NCI-H2227 treated with DMSO at 0.1 percent for 48 hours (cell line): ENCODE measurements around the gene ARPC3.
"Not testable (repeated sequence)": the region's sequence is repeated elsewhere in the genome, so short reads cannot be mapped to it uniquely, and the experiment has no call there.

Source experiments
- DNase-seq: peaks from one replicate; lab custom pipeline; 2025; lab: John Stamatoyannopoulos, UW

The ARPC3 gene

DNA sequence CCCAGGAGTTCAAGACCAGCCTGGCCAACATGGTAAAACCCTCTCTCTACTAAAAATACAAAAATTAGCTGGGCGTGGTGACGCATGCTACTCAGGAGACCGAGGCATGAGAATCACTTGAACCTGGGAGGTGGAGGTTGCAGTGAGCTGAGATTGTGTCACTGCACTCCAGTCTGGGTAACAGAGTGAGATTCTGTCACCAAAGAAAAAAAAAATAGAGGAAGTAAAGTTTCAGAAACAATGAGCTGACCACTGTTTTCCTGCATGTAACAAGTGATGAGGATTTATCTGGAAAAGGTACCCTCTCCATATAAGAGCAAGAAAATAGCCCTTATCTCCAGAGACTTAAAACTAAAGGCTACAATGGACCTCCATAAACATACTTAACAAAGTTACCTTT, 33.0 kb downstream of the ARPC3 start:
- not testable (repeated sequence) for DNase-seq

GRCh38 chr12:110410086-110410485, 40.1 kb downstream of the ARPC3 start:
- DNase-seq: not testable (repeated sequence)

- DNase-seq: not testable (repeated sequence)
Measured at GRCh38 chr12:110405126-110405662, 44.9 kb downstream of the ARPC3 start.

DNA sequence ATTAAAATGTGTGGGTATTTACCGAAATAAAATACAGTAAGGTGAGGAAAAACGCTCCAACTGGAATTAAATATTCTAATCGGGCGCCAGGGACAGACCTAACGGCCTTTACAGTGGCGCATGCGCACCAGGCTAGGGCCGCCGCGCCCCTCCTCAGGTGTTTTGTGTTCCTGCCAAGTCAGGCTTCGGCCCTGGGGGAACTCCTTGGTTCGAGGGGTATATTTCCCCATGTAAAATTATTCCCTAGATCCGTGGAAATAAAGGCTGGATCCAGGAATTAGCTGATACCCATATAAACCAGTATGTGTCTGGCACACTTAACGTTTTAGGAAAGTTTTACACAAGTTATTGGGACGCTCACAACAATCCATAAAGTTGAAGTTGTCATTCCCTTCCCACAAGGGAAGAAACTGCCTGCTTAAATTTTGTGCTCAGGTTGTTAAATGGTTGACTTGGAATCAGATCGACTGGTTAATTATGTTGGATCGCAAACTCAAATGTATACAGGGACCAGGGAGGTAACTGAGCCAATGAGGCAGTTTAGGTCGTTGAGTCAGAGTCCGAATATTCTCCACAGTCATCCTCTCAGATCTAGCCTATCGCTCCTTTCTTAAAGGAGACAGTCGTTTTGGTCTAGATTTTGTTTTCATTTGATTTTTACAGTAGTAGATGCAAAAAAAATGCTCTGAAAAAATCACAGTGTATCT, 46.0 kb downstream of the ARPC3 start:
- peak; percentile 90 for DNase-seq

GRCh38 chr12:110403146-110403975, 46.8 kb downstream of the ARPC3 start, which contains the start of gene ANAPC7:
TSS of gene ANAPC7 (minus strand) at chr12:110403708. CDS start at chr12:110403627, 81 bp downstream.
- DNase-seq: peak; percentile 92
